HEK293 (cell line): ENCODE measurements around the gene LAMA1.
"Not testable (repeated sequence)": the region's sequence is repeated elsewhere in the genome, so short reads cannot be mapped to it uniquely, and the experiment has no call there.

Experiments
- CTCF ChIA-PET: fragments of 350-600 bp; formaldehyde crosslinking; extraction: SDS; loops from one replicate; lab custom pipeline; 2021; ENCODE audit warnings: antibody characterized with exemption; lab: Yijun Ruan, JAX
- POLR2A ChIA-PET: fragments of 300-600 bp; formaldehyde crosslinking; extraction: SDS; loops from one replicate; lab custom pipeline; 2020; ENCODE audit warnings: antibody characterized with exemption, inconsistent platforms; lab: Yijun Ruan, JAX
- H3K27ac ChIP-seq: fragments of 200-500 bp; sonication (Bioruptor generic); 2 replicates; pipeline ENCODE4 v1.5.1; 2014; ENCODE audit warnings: low read depth, low read length, control low read depth, inconsistent platforms; ENCODE audit errors: extremely low read depth
- H3K36me3 ChIP-seq, 2 experiments: fragments of 200-500 bp in 1 of 2; sonication (Bioruptor generic) in 1 of 2; 1 replicate in 1 of 2; 2 replicates in 1 of 2; pipeline ENCODE4 v1.5.1; 2014 to 2017; ENCODE audit warnings: inconsistent platforms in 2 of 2, low read length in 2 of 2; ENCODE audit not compliant: control insufficient read depth in 2 of 2, insufficient read depth in 1 of 2
- H3K4me1 ChIP-seq: fragments of 200-500 bp; sonication (Bioruptor generic); 2 replicates; pipeline ENCODE4 v1.5.1; 2014; ENCODE audit warnings: mild to moderate bottlenecking, low read length, inconsistent platforms; ENCODE audit not compliant: control insufficient read depth, insufficient read depth
- H3K4me3 ChIP-seq: 2 replicates; pipeline ENCODE4 v1.5.1; 2011; ENCODE audit warnings: low read depth, mild to moderate bottlenecking, control low read depth, low read length, moderate library complexity
- H3K9me3 ChIP-seq: fragments of 200-500 bp; sonication (Bioruptor generic); 2 replicates; pipeline ENCODE4 v1.5.1; 2014; ENCODE audit warnings: low read depth, low read length, inconsistent platforms; ENCODE audit not compliant: control insufficient read depth, insufficient read depth
- MEIS1 ChIP-seq: sonication (generic); formaldehyde crosslinking; IDR thresholded peaks from 2 replicates; pipeline ENCODE4 v1.8.1; 2022; ENCODE audit warnings: missing genetic modification reagents, mild to moderate bottlenecking, borderline replicate concordance
- ZBTB10 ChIP-seq: fragments of 450-650 bp; formaldehyde crosslinking; IDR thresholded peaks from 2 replicates; pipeline ENCODE4 v1.5.1; 2016; ENCODE audit warnings: missing biosample characterization, missing genetic modification characterization
- ZFP37 ChIP-seq: fragments of 450-650 bp; formaldehyde crosslinking; IDR thresholded peaks from 2 replicates; pipeline ENCODE4 v1.5.1; 2016; ENCODE audit warnings: missing biosample characterization, missing genetic modification characterization
- ZNF121 ChIP-seq: fragments of 450-650 bp; formaldehyde crosslinking; IDR thresholded peaks from 2 replicates; pipeline ENCODE4 v1.5.1; 2016; ENCODE audit warnings: missing biosample characterization, missing genetic modification characterization
- ZNF341 ChIP-seq: fragments of 450-650 bp; formaldehyde crosslinking; IDR thresholded peaks from 2 replicates; pipeline ENCODE4; 2016; ENCODE audit warnings: low read depth, missing biosample characterization, missing genetic modification characterization
- ZNF529 ChIP-seq: fragments of 450-650 bp; formaldehyde crosslinking; IDR thresholded peaks from 2 replicates; pipeline ENCODE4 v1.5.1; 2017; ENCODE audit warnings: missing genetic modification characterization, missing biosample characterization; ENCODE audit not compliant: insufficient replicate concordance
- ZNF658 ChIP-seq: fragments of 450-650 bp; formaldehyde crosslinking; IDR thresholded peaks from 2 replicates; pipeline ENCODE4; 2016; ENCODE audit warnings: missing biosample characterization, missing genetic modification characterization
- TF ChIP-seq, protein P1 (sequence below): fragments of 450-650 bp; formaldehyde crosslinking; IDR thresholded peaks from 2 replicates; pipeline ENCODE4 v1.5.1; 2016; ENCODE audit warnings: missing biosample characterization, missing genetic modification characterization
- TF ChIP-seq, protein P2 (sequence below): fragments of 450-650 bp; formaldehyde crosslinking; IDR thresholded peaks from 2 replicates; pipeline ENCODE4 v1.5.1; 2016; ENCODE audit warnings: missing biosample characterization, missing genetic modification characterization

The LAMA1 gene

GRCh38 chr18:6940451-6940850 lies 177.1 kb downstream of the LAMA1 start:
- H3K4me1 ChIP-seq = no peaks in the 10 kb centered on the region
- ChIA-PET POLR2A (no interaction called here), CTCF (interaction anchor here (1.2 to 2.9 kb wide), 3 partner anchors 19 to 236 kb away, joined by 3 to 14 read pairs (median 3); no protein-coding TSS in a partner anchor)
- H3K9me3 ChIP-seq = no peaks in the 10 kb centered on the region
- H3K36me3 ChIP-seq = peaks cover 0 to 4% of the 10 kb centered on the region in 2 experiments; a peak in 1 of 3 replicates
- H3K4me3 ChIP-seq = no peak overlapping the region
- TF ChIP-seq ZNF658 (tag by site-specific recombination) (no peak), ZFP37 (tag by site-specific recombination) (no peak), ZNF341 (no peak), MEIS1 (CRISPR knock-in tag) (no peak), ZNF121 (no peak)
- H3K27ac ChIP-seq = no peak overlapping the region

DNA sequence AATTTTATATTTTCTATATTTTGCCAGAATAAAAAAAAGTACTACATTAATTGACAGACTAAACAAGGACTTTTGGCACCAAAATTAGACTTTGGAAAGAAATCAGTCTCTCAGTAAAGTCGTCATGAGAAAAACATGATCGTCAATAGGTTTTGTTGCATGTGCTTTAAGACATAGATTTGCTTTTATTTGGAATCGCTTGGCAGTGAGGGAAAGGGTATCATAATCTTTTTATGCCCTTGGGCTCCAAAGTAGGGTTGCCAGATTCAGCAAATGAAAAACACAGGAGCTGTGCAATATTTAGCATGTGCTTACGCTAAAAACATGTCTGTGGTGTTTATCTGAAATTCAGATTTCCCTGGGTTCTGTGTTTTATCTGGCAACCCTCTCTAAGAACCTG lies 177.6 kb downstream of the LAMA1 start:
- H3K4me1 ChIP-seq = no peaks in the 10 kb centered on the region
- peaks cover 0 to 4% of the 10 kb centered on the region in 2 experiments; a peak in 1 of 3 replicates for H3K36me3 ChIP-seq
- ChIA-PET POLR2A (no interaction called here), CTCF (interaction anchor here (2.9 kb wide), 1 partner anchor 19 kb away, joined by 14 read pairs; no protein-coding TSS in a partner anchor)
- H3K9me3 ChIP-seq = no peaks in the 10 kb centered on the region
- H3K4me3 ChIP-seq = no peak overlapping the region
- H3K27ac ChIP-seq = no peak overlapping the region
- TF ChIP-seq, protein P1, sequence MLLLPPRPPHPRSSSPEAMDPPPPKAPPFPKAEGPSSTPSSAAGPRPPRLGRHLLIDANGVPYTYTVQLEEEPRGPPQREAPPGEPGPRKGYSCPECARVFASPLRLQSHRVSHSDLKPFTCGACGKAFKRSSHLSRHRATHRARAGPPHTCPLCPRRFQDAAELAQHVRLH = no peak
- no peak for TF ChIP-seq ZBTB10 (tag by site-specific recombination)

DNA sequence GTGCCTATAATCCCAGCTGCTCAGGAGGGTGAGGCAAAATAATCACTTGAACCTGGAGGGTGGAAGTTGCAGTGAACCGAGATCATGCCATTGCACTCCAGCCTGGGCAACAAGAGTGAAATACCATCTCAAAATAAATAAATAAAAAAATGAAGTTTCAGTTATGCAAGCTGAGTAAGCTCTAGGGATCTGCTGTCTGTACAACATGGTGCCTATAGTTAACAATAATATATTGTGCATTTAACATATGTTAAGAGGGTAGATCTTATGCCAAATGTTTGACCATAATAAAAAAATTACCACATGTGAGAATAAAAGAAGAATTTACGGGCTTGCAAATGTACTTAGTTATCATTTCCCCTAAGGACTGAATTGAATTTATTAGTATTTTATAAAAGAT lies 179.2 kb downstream of the LAMA1 start:
- POLR2A ChIA-PET, H3K4me3 ChIP-seq, H3K9me3 ChIP-seq, H3K36me3 ChIP-seq, H3K27ac ChIP-seq, CTCF ChIA-PET, H3K4me1 ChIP-seq: not testable (repeated sequence)

DNA sequence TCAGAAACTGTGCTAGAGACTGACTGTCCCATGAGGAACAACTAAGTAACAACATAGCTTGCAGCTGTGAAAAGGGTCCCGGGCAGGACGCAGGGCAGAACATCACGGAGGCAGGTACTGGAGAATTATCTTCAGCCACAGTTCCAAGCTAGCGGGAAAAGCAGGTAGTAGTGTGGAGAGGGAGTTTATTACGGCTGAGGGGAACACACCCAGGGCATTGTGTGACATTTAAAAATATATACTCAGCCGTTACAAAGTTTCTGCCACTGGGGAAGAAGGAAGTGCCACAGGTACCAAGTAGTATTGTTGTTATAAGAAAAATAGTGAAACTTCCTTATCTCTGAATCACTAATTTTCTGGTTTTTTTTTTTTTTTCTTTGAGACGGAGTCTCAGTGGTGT lies 179.6 kb downstream of the LAMA1 start:
- CTCF ChIA-PET = no interaction called here
- Histone ChIP-seq H3K9me3 (no peaks in the 10 kb centered on the region), H3K36me3 (peaks cover 0 to 2% of the 10 kb centered on the region in 2 experiments; a peak in 1 of 3 replicates), H3K4me3 (no peak overlapping the region)
- POLR2A ChIA-PET = no interaction called here
- TF ChIP-seq, protein P2, sequence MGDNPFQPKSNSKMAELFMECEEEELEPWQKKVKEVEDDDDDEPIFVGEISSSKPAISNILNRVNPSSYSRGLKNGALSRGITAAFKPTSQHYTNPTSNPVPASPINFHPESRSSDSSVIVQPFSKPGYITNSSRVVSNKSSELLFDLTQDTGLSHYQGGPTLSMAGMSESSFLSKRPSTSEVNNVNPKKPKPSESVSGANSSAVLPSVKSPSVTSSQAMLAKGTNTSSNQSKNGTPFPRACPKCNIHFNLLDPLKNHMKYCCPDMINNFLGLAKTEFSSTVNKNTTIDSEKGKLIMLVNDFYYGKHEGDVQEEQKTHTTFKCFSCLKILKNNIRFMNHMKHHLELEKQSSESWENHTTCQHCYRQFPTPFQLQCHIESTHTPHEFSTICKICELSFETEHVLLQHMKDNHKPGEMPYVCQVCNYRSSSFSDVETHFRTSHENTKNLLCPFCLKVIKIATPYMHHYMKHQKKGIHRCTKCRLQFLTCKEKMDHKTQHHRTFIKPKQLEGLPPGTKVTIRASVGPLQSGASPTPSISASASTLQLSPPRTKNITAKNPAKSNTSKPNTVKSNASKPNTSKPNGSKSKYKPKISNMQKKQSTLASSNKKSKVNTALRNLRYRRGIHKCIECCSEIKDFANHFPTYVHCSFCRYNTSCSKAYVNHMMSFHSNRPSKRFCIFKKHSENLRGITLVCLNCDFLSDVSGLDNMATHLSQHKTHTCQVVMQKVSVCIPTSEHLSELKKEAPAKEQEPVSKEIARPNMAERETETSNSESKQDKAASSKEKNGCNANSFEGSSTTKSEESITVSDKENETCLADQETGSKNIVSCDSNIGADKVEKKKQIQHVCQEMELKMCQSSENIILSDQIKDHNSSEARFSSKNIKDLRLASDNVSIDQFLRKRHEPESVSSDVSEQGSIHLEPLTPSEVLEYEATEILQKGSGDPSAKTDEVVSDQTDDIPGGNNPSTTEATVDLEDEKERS (tag by site-specific recombination) = no peak
- no peak for TF ChIP-seq ZNF529 (tag by site-specific recombination)
- TF ChIP-seq, all 188 proteins: peak for 0
- Histone ChIP-seq H3K4me1 (no peaks in the 10 kb centered on the region), H3K27ac (no peak overlapping the region)
